ENCODE data around the gene QRICH2.

- TF ChIP-seq CTCF (IDR thresholded peaks at IDR 0.05; ENCODE audit: insufficient read depth, low read length, poor library complexity, severe bottlenecking) (no peak), EZH2phosphoT487 (conservative IDR thresholded peaks at IDR 0.05; ENCODE audit: low read length) (no peak)
Measured at GRCh38 chr17:76274112-76274956, 33.7 kb downstream of the QRICH2 start.
